ENCODE data around the gene PHLDB2. TPM values are rescaled to one million over a fixed set of nuclear protein-coding genes. Genes with fewer than 3 reads are reported as not detected.
"Not testable (repeated sequence)": the region's sequence is repeated elsewhere in the genome, so short reads cannot be mapped to it uniquely, and the experiment has no call there.

The PHLDB2 gene
- 0.45 and 0.98 TPM in 2 replicates for total RNA-seq

- intact Hi-C loops (cut with micrococcal nuclease), result no loop called here
- no peaks in the 10 kb centered on the region for H3K9me3 Mint-ChIP-seq
- H3K27ac Mint-ChIP-seq, result peak within 1 kb of the TSS; percentile 7
- peaks cover 74% of the 10 kb centered on the region for H3K27me3 Mint-ChIP-seq
- peak within 1 kb of the TSS; percentile 89 for H3K4me3 Mint-ChIP-seq
- peaks cover 21% of the 10 kb centered on the region for H3K4me1 Mint-ChIP-seq
- DNase-seq, result peak; percentile 80
- no peaks in the 10 kb centered on the region for H3K36me3 Mint-ChIP-seq (ENCODE audit: low read depth)
These were observed at the start of gene PHLDB2 for GRCh38 chr3:111859061-111859973. Gene PHLDB2 (plus strand): TSS chr3:111859265. CDS start chr3:111884078, 24,813 bp downstream.

- Mint-ChIP-seq H3K36me3 (ENCODE audit: low read depth) (no peaks in the 10 kb centered on the region), H3K9me3 (peaks cover 8% of the 10 kb centered on the region), H3K4me3 (no peak overlapping the region), H3K27ac (no peak overlapping the region), H3K4me1 (no peaks in the 10 kb centered on the region), H3K27me3 (peaks cover 1% of the 10 kb centered on the region)
- DNase-seq, result no peak
- intact Hi-C loops (cut with micrococcal nuclease), result no loop called here
These were observed 48.2 kb upstream of the PHLDB2 start for GRCh38 chr3:111810909-111811308.

- intact Hi-C loops (cut with micrococcal nuclease), result no loop called here
- Mint-ChIP-seq H3K27ac (no peak overlapping the region), H3K4me1 (no peaks in the 10 kb centered on the region), H3K36me3 (ENCODE audit: low read depth) (no peaks in the 10 kb centered on the region), H3K9me3 (peaks cover 8% of the 10 kb centered on the region), H3K4me3 (no peak overlapping the region), H3K27me3 (peaks cover 1% of the 10 kb centered on the region)
- DNase-seq, result no peak
These were observed 47.3 kb upstream of the PHLDB2 start for GRCh38 chr3:111811811-111812210.

- intact Hi-C loops (cut with micrococcal nuclease), result no loop called here
- no peaks in the 10 kb centered on the region for H3K4me1 Mint-ChIP-seq
- H3K27me3 Mint-ChIP-seq, result peaks cover 1% of the 10 kb centered on the region
These were observed 46.4 kb upstream of the PHLDB2 start for GRCh38 chr3:111812701-111813100.

GRCh38 chr3:111813441-111813840 is 45.6 kb upstream of the PHLDB2 start:
- Mint-ChIP-seq H3K4me1 (no peaks in the 10 kb centered on the region), H3K27me3 (peaks cover 1% of the 10 kb centered on the region), H3K36me3 (ENCODE audit: low read depth) (no peaks in the 10 kb centered on the region), H3K4me3 (no peak overlapping the region), H3K27ac (no peak overlapping the region), H3K9me3 (peaks cover 14% of the 10 kb centered on the region)
- no peak for DNase-seq
- intact Hi-C loops (cut with micrococcal nuclease), result no loop called here

More at GRCh38 chr3:111812701-111813100, 46.4 kb upstream of the PHLDB2 start:
- Mint-ChIP-seq H3K9me3 (peaks cover 8% of the 10 kb centered on the region), H3K36me3 (ENCODE audit: low read depth) (no peaks in the 10 kb centered on the region), H3K27ac (no peak overlapping the region), H3K4me3 (no peak overlapping the region)
- DNase-seq, result no peak

GRCh38 chr3:111813979-111814378 is 45.1 kb upstream of the PHLDB2 start:
- Mint-ChIP-seq H3K4me3 (no peak overlapping the region), H3K27me3 (peaks cover 1% of the 10 kb centered on the region), H3K36me3 (ENCODE audit: low read depth) (no peaks in the 10 kb centered on the region), H3K4me1 (no peaks in the 10 kb centered on the region), H3K9me3 (peaks cover 15% of the 10 kb centered on the region), H3K27ac (no peak overlapping the region)
- intact Hi-C loops (cut with micrococcal nuclease), result no loop called here
- no peak for DNase-seq

- H3K27me3 Mint-ChIP-seq; H3K27ac Mint-ChIP-seq; H3K4me1 Mint-ChIP-seq; intact Hi-C loops (cut with micrococcal nuclease); H3K36me3 Mint-ChIP-seq (ENCODE audit: low read depth); DNase-seq; H3K4me3 Mint-ChIP-seq: not testable (repeated sequence)
- peaks cover 19% of the 10 kb centered on the region for H3K9me3 Mint-ChIP-seq
These were observed 42.3 kb upstream of the PHLDB2 start for GRCh38 chr3:111816771-111817170.

- intact Hi-C loops (cut with micrococcal nuclease), result no loop called here
These were observed 39.1 kb upstream of the PHLDB2 start for GRCh38 chr3:111819927-111820326.

GRCh38 chr3:111820651-111821050 is 38.4 kb upstream of the PHLDB2 start:
- Mint-ChIP-seq H3K36me3 (ENCODE audit: low read depth) (no peaks in the 10 kb centered on the region), H3K9me3 (peaks cover 10% of the 10 kb centered on the region), H3K4me1 (no peaks in the 10 kb centered on the region), H3K27ac (no peak overlapping the region), H3K4me3 (no peak overlapping the region), H3K27me3 (peaks cover 4% of the 10 kb centered on the region)
- intact Hi-C loops (cut with micrococcal nuclease), result no loop called here
- no peak for DNase-seq

More at GRCh38 chr3:111819927-111820326, 39.1 kb upstream of the PHLDB2 start:
- Mint-ChIP-seq H3K9me3 (peaks cover 17% of the 10 kb centered on the region), H3K4me1 (no peaks in the 10 kb centered on the region), H3K36me3 (ENCODE audit: low read depth) (no peaks in the 10 kb centered on the region), H3K4me3 (no peak overlapping the region), H3K27ac (no peak overlapping the region), H3K27me3 (peaks cover 4% of the 10 kb centered on the region)
- peak; percentile 23 for DNase-seq

GRCh38 chr3:111821891-111822290 is 37.2 kb upstream of the PHLDB2 start:
- Mint-ChIP-seq H3K9me3 (peaks cover 10% of the 10 kb centered on the region), H3K27me3 (peaks cover 4% of the 10 kb centered on the region), H3K4me3 (no peak overlapping the region), H3K27ac (no peak overlapping the region), H3K4me1 (no peaks in the 10 kb centered on the region), H3K36me3 (ENCODE audit: low read depth) (no peaks in the 10 kb centered on the region)
- intact Hi-C loops (cut with micrococcal nuclease), result no loop called here
- no peak for DNase-seq

- H3K4me3 Mint-ChIP-seq, result no peak overlapping the region
- peaks cover 4% of the 10 kb centered on the region for H3K27me3 Mint-ChIP-seq
- H3K36me3 Mint-ChIP-seq (ENCODE audit: low read depth), result no peaks in the 10 kb centered on the region
- H3K9me3 Mint-ChIP-seq, result peaks cover 10% of the 10 kb centered on the region
- H3K27ac Mint-ChIP-seq, result no peak overlapping the region
- H3K4me1 Mint-ChIP-seq, result no peaks in the 10 kb centered on the region
- no peak for DNase-seq
- intact Hi-C loops (cut with micrococcal nuclease), result no loop called here
These were observed 36.3 kb upstream of the PHLDB2 start for GRCh38 chr3:111822804-111823203.

- intact Hi-C loops (cut with micrococcal nuclease), result no loop called here
- H3K27ac Mint-ChIP-seq, result no peak overlapping the region
- H3K4me1 Mint-ChIP-seq, result no peaks in the 10 kb centered on the region
- no peak for DNase-seq
- peaks cover 4% of the 10 kb centered on the region for H3K27me3 Mint-ChIP-seq
- no peak overlapping the region for H3K4me3 Mint-ChIP-seq
- H3K9me3 Mint-ChIP-seq, result peaks cover 5% of the 10 kb centered on the region
- H3K36me3 Mint-ChIP-seq (ENCODE audit: low read depth), result no peaks in the 10 kb centered on the region
These were observed 35.7 kb upstream of the PHLDB2 start for GRCh38 chr3:111823341-111823855.

- Mint-ChIP-seq H3K27ac (no peak overlapping the region), H3K4me3 (no peak overlapping the region), H3K4me1 (no peaks in the 10 kb centered on the region), H3K27me3 (peaks cover 4% of the 10 kb centered on the region), H3K36me3 (ENCODE audit: low read depth) (no peaks in the 10 kb centered on the region), H3K9me3 (peaks cover 4% of the 10 kb centered on the region)
- DNase-seq, result no peak
- intact Hi-C loops (cut with micrococcal nuclease), result no loop called here
These were observed 34.7 kb upstream of the PHLDB2 start for GRCh38 chr3:111824351-111824750.

GRCh38 chr3:111827871-111828270 is 31.2 kb upstream of the PHLDB2 start:
- H3K9me3 Mint-ChIP-seq, result no peaks in the 10 kb centered on the region
- no peak overlapping the region for H3K27ac Mint-ChIP-seq
- H3K4me1 Mint-ChIP-seq, result no peaks in the 10 kb centered on the region
- intact Hi-C loops (cut with micrococcal nuclease), result no loop called here
- DNase-seq, result no peak
- H3K27me3 Mint-ChIP-seq, result peaks cover 4% of the 10 kb centered on the region
- H3K4me3 Mint-ChIP-seq, result no peak overlapping the region
- no peaks in the 10 kb centered on the region for H3K36me3 Mint-ChIP-seq (ENCODE audit: low read depth)

Data from activated CD4-positive, alpha-beta T cell treated with anti-CD3 and anti-CD28 coated beads, Interleukin-2, amount 10 ng/mL, durations not matched to agents 24 days and 14 days (primary cell).